WTC11 (cell line): ENCODE results near the gene RGS11. TPM values are rescaled to one million over a fixed set of nuclear protein-coding genes. Genes with fewer than 3 reads are reported as not detected.

Experiments
- ATAC-seq: fragments of 200-7000 bp; cut with Tn5 transposase; 2 replicates; pipeline ENCODE4 v1.10.0; 2021; ENCODE audit warnings: mild to moderate bottlenecking, moderate library complexity
- CTCF ChIA-PET: fragments of 300-600 bp; sonication (Branson Sonifier 250); formaldehyde crosslinking; loops from one replicate; lab custom pipeline; 2021; ENCODE audit warnings: antibody characterized with exemption; lab: Charles Lee
- POLR2A ChIA-PET: fragments of 350-600 bp; sonication (Branson Sonifier 250); formaldehyde crosslinking; loops from one replicate; lab custom pipeline; 2021; ENCODE audit warnings: antibody characterized with exemption; lab: Charles Lee
- DNase-seq: peaks from one replicate; pipeline ENCODE4 v3.0.0; 2021; ENCODE audit warnings: low spot score
- H3K27ac Mint-ChIP-seq: 2 replicates; pipeline ENCODE4 v1.8.0; 2021; ENCODE audit warnings: mixed read lengths
- H3K27me3 Mint-ChIP-seq: 2 replicates; pipeline ENCODE4 v1.8.0; 2021; ENCODE audit warnings: low read depth, mild to moderate bottlenecking, moderate library complexity, mixed read lengths
- H3K36me3 Mint-ChIP-seq: 2 replicates; pipeline ENCODE4 v1.8.0; 2021; ENCODE audit warnings: mixed read lengths
- H3K4me1 Mint-ChIP-seq: 2 replicates; pipeline ENCODE4 v1.8.0; 2022; ENCODE audit warnings: mixed read lengths
- H3K4me3 Mint-ChIP-seq: 2 replicates; pipeline ENCODE4 v1.8.0; 2021; ENCODE audit warnings: mild to moderate bottlenecking, moderate library complexity, mixed read lengths
- H3K9me3 Mint-ChIP-seq: 2 replicates; pipeline ENCODE4 v1.8.0; 2021; ENCODE audit warnings: mixed read lengths
- CBFB ChIP-seq: sonication (generic); formaldehyde crosslinking; IDR thresholded peaks from 2 replicates; pipeline ENCODE4 v1.8.1; 2022; ENCODE audit warnings: mild to moderate bottlenecking, low read depth, missing genetic modification reagents
- FOXP1 ChIP-seq: sonication (generic); formaldehyde crosslinking; IDR thresholded peaks from 2 replicates; pipeline ENCODE4 v1.8.0; 2022; ENCODE audit warnings: missing genetic modification reagents, mild to moderate bottlenecking, moderate library complexity, borderline replicate concordance
- KAT7 ChIP-seq: sonication (generic); formaldehyde crosslinking; IDR thresholded peaks from 2 replicates; pipeline ENCODE4 v1.8.1; 2023; ENCODE audit warnings: missing genetic modification reagents, mild to moderate bottlenecking, borderline replicate concordance
- MXD4 ChIP-seq: fragments of 250-450 bp; sonication (Bioruptor Pico); IDR thresholded peaks from 2 replicates; pipeline ENCODE4 v1.8.0; 2021; ENCODE audit warnings: mild to moderate bottlenecking, moderate library complexity, borderline replicate concordance
- RELA ChIP-seq: sonication (generic); formaldehyde crosslinking; IDR thresholded peaks from 2 replicates; pipeline ENCODE4 v1.8.1; 2022; ENCODE audit warnings: missing genetic modification reagents, mild to moderate bottlenecking, borderline replicate concordance
- SMAD3 ChIP-seq: sonication (generic); formaldehyde crosslinking; IDR thresholded peaks from 2 replicates; pipeline ENCODE4 v1.8.0; 2022; ENCODE audit warnings: missing genetic modification reagents, mild to moderate bottlenecking, borderline replicate concordance
- SOX15 ChIP-seq: fragments of 250-450 bp; sonication (Bioruptor Pico); IDR thresholded peaks from 2 replicates; pipeline ENCODE4 v1.9.0; 2021; ENCODE audit warnings: mild to moderate bottlenecking
- SP1 ChIP-seq: sonication (generic); formaldehyde crosslinking; conservative IDR thresholded peaks from 2 replicates; pipeline ENCODE4 v1.8.1; 2022; ENCODE audit warnings: missing genetic modification reagents
- TCF7 ChIP-seq: sonication (generic); formaldehyde crosslinking; IDR thresholded peaks from 2 replicates; pipeline ENCODE4 v1.8.0; 2022; ENCODE audit warnings: mild to moderate bottlenecking, low read depth, missing genetic modification reagents, moderate library complexity
- ZNF138 ChIP-seq: sonication (generic); formaldehyde crosslinking; conservative IDR thresholded peaks from 2 replicates; pipeline ENCODE4 v1.8.1; 2022; ENCODE audit warnings: mild to moderate bottlenecking, moderate library complexity, missing genetic modification reagents
- ZNF219 ChIP-seq: sonication (generic); formaldehyde crosslinking; IDR thresholded peaks from 2 replicates; pipeline ENCODE4 v1.8.0; 2023; ENCODE audit warnings: missing genetic modification reagents, mild to moderate bottlenecking, borderline replicate concordance
- ZNF423 ChIP-seq: fragments of 250-450 bp; sonication (Bioruptor Pico); IDR thresholded peaks from 2 replicates; pipeline ENCODE4 v2.1.2; 2022; ENCODE audit warnings: mild to moderate bottlenecking, moderate library complexity
- total RNA-seq: library from RNA; stranded (reverse); gene quantifications from 3 replicates; pipeline ENCODE4 v1.2.3, GENCODE V29; 2021
- TF ChIP-seq, protein P1 (sequence below): sonication (generic); formaldehyde crosslinking; conservative IDR thresholded peaks from 2 replicates; pipeline ENCODE4 v1.8.1; 2023; ENCODE audit warnings: mild to moderate bottlenecking, low read depth, missing genetic modification reagents, moderate library complexity
- TF ChIP-seq, protein P2 (sequence below): sonication (generic); formaldehyde crosslinking; IDR thresholded peaks from 2 replicates; pipeline ENCODE4 v1.8.1; 2022; ENCODE audit warnings: low read depth, mild to moderate bottlenecking, moderate library complexity, missing genetic modification reagents, borderline replicate concordance
- TF ChIP-seq, protein P3 (sequence below): sonication (generic); formaldehyde crosslinking; IDR thresholded peaks from 2 replicates; pipeline ENCODE4 v1.8.0; 2022; ENCODE audit warnings: mild to moderate bottlenecking, missing genetic modification reagents
- TF ChIP-seq, protein P4 (sequence below): sonication (generic); formaldehyde crosslinking; IDR thresholded peaks from 2 replicates; pipeline ENCODE4 v1.8.0; 2022; ENCODE audit warnings: mild to moderate bottlenecking, missing genetic modification reagents
- TF ChIP-seq, protein P5 (sequence below): fragments of 250-450 bp; sonication (Bioruptor Pico); conservative IDR thresholded peaks from 2 replicates; pipeline ENCODE4 v1.9.0; 2021; ENCODE audit warnings: mild to moderate bottlenecking
- TF ChIP-seq, protein P6 (sequence below): sonication (generic); formaldehyde crosslinking; IDR thresholded peaks from 2 replicates; pipeline ENCODE4 v1.8.0; 2023; ENCODE audit warnings: missing genetic modification reagents, mild to moderate bottlenecking, borderline replicate concordance

The RGS11 gene
- total RNA-seq, 1 experiment from 2014 or later = 1.8 TPM

DNA sequence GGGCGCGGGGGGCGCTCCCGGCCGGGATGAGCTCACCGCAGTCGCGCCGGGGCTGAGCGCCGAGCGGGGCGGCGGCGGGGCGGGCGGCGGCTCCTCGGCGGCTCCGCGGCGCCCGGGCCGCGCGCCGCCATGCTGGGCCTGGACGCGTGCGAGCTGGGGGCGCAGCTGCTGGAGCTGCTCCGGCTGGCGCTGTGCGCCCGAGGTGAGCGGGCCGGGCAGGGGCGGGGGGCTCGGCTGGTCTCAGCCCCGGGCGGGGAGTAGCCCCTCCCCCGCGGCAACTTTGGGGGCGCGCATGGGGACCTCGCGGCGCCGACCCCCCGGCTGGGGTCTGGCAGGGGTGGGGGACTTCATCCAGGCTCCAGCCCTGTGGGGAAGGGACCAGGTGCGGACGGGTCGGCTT, 4.8 kb upstream of the RGS11 start, which contains the start of gene ARHGDIG (continued):
- TF ChIP-seq RELA (CRISPR knock-in tag) (no peak), SMAD3 (CRISPR knock-in tag) (no peak)
- TF ChIP-seq, protein P1, sequence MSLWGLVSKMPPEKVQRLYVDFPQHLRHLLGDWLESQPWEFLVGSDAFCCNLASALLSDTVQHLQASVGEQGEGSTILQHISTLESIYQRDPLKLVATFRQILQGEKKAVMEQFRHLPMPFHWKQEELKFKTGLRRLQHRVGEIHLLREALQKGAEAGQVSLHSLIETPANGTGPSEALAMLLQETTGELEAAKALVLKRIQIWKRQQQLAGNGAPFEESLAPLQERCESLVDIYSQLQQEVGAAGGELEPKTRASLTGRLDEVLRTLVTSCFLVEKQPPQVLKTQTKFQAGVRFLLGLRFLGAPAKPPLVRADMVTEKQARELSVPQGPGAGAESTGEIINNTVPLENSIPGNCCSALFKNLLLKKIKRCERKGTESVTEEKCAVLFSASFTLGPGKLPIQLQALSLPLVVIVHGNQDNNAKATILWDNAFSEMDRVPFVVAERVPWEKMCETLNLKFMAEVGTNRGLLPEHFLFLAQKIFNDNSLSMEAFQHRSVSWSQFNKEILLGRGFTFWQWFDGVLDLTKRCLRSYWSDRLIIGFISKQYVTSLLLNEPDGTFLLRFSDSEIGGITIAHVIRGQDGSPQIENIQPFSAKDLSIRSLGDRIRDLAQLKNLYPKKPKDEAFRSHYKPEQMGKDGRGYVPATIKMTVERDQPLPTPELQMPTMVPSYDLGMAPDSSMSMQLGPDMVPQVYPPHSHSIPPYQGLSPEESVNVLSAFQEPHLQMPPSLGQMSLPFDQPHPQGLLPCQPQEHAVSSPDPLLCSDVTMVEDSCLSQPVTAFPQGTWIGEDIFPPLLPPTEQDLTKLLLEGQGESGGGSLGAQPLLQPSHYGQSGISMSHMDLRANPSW (CRISPR knock-in tag) = no peak

DNA sequence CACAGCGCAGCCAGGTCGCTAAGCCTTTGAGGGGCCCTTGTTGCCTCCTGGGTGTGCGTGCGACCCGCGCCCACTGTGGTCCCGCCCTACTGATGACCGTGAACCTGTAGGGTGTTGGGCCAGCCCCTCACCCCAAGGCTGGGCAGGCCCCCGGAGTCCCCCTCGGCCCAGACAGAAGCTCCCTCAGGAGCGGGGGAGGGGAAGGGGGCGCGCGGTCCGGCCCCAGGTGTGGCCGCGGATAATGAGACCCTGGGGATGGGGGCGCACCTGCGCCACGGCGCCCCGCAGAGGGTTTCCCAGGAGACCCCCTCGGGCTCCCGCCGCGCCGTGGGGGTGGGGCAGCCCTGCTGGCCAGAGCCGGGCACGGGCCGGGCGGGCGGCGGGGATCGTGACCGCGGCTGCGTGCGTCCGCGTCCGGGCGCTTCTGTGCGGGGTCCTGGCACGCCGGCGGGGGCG, 4.3 kb upstream of the RGS11 start:
- DNase-seq = no peak
- peak overlapping the region; percentile 56; the same call in 1 of the 2 replicates for H3K4me3 Mint-ChIP-seq
- TF ChIP-seq ZNF138 = no peak
- TF ChIP-seq, protein P2, sequence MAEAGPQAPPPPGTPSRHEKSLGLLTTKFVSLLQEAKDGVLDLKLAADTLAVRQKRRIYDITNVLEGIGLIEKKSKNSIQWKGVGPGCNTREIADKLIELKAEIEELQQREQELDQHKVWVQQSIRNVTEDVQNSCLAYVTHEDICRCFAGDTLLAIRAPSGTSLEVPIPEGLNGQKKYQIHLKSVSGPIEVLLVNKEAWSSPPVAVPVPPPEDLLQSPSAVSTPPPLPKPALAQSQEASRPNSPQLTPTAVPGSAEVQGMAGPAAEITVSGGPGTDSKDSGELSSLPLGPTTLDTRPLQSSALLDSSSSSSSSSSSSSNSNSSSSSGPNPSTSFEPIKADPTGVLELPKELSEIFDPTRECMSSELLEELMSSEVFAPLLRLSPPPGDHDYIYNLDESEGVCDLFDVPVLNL = no peak
- TF ChIP-seq ZNF219 (CRISPR knock-in tag) = no peak
- TF ChIP-seq KAT7 (CRISPR knock-in tag) = no peak
- TF ChIP-seq, protein P3, sequence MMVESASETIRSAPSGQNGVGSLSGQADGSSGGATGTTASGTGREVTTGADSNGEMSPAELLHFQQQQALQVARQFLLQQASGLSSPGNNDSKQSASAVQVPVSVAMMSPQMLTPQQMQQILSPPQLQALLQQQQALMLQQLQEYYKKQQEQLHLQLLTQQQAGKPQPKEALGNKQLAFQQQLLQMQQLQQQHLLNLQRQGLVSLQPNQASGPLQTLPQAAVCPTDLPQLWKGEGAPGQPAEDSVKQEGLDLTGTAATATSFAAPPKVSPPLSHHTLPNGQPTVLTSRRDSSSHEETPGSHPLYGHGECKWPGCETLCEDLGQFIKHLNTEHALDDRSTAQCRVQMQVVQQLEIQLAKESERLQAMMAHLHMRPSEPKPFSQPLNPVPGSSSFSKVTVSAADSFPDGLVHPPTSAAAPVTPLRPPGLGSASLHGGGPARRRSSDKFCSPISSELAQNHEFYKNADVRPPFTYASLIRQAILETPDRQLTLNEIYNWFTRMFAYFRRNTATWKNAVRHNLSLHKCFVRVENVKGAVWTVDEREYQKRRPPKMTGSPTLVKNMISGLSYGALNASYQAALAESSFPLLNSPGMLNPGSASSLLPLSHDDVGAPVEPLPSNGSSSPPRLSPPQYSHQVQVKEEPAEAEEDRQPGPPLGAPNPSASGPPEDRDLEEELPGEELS = 0 out of 2 replicates have a peak, but pooled peaks have one; percentile 24
- TF ChIP-seq ZNF423 (CRISPR knock-in tag) = peak; percentile 69
- TF ChIP-seq FOXP1 (CRISPR knock-in tag) = no peak
- H3K9me3 Mint-ChIP-seq = no peaks in the 10 kb centered on the region
- POLR2A ChIA-PET = interaction anchor here (0.6 kb wide), 1 partner anchor 75 kb away, joined by 3 read pairs; no protein-coding TSS in a partner anchor
- ATAC-seq = no peak
- no peaks in the 10 kb centered on the region; the same call in 1 of the 2 replicates for H3K4me1 Mint-ChIP-seq
- no peaks in the 10 kb centered on the region for H3K36me3 Mint-ChIP-seq
- no peak overlapping the region for H3K27ac Mint-ChIP-seq
- H3K27me3 Mint-ChIP-seq = peaks cover 41% of the 10 kb centered on the region
- CTCF ChIA-PET = interaction anchor here (1.0 to 2.6 kb wide), 5 partner anchors 73 to 214 kb away, joined by 4 to 15 read pairs (median 7); no protein-coding TSS in a partner anchor

DNA sequence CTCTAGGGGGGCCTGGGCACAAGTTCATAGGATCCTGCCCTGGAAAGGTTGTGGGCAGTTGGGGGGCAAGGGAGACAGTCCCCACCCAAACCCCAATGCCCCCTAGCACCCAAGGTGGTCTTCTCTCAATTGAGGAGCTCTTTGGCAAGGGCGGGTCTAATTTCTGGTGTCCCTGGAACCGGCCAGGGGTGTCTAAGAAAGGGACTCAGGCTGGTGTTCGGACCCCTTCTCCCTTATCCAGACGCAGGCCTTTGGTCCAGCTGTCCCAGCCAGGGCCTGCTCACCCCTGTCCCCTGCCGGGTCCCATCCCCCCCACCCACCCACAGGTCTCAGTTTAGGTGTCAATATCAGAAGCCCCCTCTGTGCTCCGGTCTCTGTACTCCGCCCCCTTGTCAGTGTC, 3.8 kb upstream of the RGS11 start:
- DNase-seq = no peak
- ChIA-PET CTCF (interaction anchor here (1.0 to 2.6 kb wide), 7 partner anchors 73 to 303 kb away, joined by 3 to 15 read pairs (median 5); no protein-coding TSS in a partner anchor), POLR2A (interaction anchor here (0.6 kb wide), 1 partner anchor 87 kb away, joined by 4 read pairs; no protein-coding TSS in a partner anchor)
- H3K36me3 Mint-ChIP-seq = no peaks in the 10 kb centered on the region
- no peaks in the 10 kb centered on the region for H3K9me3 Mint-ChIP-seq
- H3K4me3 Mint-ChIP-seq = peak overlapping the region; percentile 56; the same call in 1 of the 2 replicates
- H3K27me3 Mint-ChIP-seq = peaks cover 46% of the 10 kb centered on the region
- H3K27ac Mint-ChIP-seq = no peak overlapping the region
- no peak for ATAC-seq
- H3K4me1 Mint-ChIP-seq = no peaks in the 10 kb centered on the region; the same call in 1 of the 2 replicates
- TF ChIP-seq ZNF138 (no peak), CBFB (no peak), TCF7 (CRISPR knock-in tag) (no peak), MXD4 (CRISPR knock-in tag) (no peak), SP1 (CRISPR knock-in tag) (no peak), SOX15 (CRISPR knock-in tag) (no peak)
- TF ChIP-seq, protein P4, sequence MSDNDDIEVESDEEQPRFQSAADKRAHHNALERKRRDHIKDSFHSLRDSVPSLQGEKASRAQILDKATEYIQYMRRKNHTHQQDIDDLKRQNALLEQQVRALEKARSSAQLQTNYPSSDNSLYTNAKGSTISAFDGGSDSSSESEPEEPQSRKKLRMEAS (CRISPR knock-in tag) = no peak
- TF ChIP-seq, protein P2 = no peak
- TF ChIP-seq, protein P5, sequence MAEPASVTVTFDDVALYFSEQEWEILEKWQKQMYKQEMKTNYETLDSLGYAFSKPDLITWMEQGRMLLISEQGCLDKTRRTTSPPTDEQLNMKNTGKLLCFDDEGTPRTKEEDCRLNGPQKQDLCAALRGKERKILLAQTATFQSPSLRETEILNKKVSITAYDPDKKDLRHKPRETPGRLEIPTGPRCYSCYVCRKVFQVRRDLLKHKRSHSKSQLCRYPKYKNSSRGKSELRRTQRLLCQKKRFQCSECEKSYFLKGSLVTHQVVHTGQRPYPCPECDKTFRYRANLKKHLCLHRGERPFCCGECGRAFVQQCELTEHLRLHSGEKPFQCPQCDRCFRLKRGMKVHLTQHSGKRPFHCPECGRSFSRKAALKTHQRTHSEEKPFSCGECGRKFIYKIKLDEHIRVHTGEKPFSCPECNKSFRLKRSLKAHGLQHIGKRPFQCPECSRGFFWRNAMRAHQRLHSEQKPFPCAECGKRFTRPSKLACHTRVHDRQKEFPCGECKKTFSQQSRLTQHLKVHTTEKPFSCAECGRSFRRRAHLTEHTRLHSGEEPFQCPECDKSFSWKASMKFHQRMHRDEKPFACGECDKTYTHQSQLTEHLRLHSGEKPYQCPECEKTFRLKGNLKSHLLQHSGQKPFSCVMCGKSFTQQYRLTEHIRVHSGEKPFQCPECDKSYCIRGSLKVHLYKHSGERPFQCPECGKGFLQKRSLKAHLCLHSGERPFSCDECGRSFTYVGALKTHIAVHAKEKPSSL = no peak
- TF ChIP-seq, protein P6, sequence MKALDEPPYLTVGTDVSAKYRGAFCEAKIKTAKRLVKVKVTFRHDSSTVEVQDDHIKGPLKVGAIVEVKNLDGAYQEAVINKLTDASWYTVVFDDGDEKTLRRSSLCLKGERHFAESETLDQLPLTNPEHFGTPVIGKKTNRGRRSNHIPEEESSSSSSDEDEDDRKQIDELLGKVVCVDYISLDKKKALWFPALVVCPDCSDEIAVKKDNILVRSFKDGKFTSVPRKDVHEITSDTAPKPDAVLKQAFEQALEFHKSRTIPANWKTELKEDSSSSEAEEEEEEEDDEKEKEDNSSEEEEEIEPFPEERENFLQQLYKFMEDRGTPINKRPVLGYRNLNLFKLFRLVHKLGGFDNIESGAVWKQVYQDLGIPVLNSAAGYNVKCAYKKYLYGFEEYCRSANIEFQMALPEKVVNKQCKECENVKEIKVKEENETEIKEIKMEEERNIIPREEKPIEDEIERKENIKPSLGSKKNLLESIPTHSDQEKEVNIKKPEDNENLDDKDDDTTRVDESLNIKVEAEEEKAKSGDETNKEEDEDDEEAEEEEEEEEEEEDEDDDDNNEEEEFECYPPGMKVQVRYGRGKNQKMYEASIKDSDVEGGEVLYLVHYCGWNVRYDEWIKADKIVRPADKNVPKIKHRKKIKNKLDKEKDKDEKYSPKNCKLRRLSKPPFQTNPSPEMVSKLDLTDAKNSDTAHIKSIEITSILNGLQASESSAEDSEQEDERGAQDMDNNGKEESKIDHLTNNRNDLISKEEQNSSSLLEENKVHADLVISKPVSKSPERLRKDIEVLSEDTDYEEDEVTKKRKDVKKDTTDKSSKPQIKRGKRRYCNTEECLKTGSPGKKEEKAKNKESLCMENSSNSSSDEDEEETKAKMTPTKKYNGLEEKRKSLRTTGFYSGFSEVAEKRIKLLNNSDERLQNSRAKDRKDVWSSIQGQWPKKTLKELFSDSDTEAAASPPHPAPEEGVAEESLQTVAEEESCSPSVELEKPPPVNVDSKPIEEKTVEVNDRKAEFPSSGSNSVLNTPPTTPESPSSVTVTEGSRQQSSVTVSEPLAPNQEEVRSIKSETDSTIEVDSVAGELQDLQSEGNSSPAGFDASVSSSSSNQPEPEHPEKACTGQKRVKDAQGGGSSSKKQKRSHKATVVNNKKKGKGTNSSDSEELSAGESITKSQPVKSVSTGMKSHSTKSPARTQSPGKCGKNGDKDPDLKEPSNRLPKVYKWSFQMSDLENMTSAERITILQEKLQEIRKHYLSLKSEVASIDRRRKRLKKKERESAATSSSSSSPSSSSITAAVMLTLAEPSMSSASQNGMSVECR (CRISPR knock-in tag) = no peak
